MV-4-11 (cell line): ENCODE measurements around the gene TSPAN31.
"Not testable (repeated sequence)": the region's sequence is repeated elsewhere in the genome, so short reads cannot be mapped to it uniquely, and the experiment has no call there.

Experiments
- DNase-seq: peaks from one replicate; lab custom pipeline; 2025; lab: John Stamatoyannopoulos, UW

Gene TSPAN31

DNA sequence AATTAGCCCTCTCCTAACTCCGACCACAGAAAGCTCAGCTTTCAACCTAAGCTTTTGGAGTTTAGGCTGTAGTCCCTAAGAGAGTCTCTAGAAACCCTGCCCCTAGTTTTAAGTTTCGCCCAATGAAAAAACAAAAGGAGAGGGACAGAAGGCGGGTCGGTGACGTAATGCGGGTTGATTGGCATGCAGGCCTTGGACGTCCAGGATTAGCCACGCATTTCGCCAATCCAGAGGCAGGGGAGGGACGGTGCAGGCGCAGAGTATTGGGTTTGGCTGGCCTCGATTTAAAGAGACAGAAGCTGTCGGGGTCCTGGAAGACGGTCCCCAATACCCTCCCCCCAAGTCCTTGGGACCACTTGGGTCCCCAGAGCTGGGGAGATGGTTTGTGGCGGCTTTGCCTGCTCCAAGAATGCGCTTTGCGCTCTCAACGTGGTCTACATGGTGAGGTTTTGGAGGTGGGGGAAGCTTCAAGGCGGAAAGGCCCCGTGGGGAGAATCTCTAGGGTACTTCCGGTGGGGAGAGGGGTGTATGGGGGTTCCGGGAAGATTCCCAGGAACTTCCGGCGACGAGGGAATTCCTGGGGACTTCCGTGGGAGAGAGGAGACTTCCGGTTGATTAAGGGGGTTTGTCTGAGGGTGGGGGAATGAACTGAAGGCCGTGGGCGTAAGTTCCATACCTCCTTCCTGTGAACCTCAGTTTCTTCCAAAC, at the start of gene TSPAN31:
Gene TSPAN31 (plus strand): TSS at position 263 of the 708 bp plus-strand sequence. CDS start 116 bp downstream, at position 379.
- peak; percentile 98 for DNase-seq

- DNase-seq = no peak
Measured at GRCh38 chr12:57695770-57696432, 48.9 kb upstream of the TSPAN31 start.

DNA sequence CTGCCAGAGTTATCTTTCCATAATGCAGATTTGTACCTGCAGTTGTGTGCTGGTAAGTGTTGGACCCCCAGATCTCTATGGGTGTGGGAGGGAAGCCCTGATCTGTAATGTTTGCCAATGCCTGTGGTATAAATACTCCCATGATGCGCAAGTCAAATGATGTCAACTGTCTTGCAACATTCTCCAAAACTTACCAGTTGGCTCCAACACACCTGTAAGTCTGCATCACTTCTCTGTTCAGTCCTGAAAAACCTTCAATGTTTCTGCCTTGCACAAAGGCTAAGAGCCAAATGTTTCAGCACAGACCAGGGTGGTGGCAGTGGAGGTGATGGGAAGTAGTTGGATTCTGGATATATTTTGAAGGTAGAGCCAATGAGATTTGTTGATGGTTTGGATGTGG, 47.8 kb upstream of the TSPAN31 start:
- DNase-seq = no peak

GRCh38 chr12:57698414-57698813, 46.4 kb upstream of the TSPAN31 start:
- no peak for DNase-seq

DNA sequence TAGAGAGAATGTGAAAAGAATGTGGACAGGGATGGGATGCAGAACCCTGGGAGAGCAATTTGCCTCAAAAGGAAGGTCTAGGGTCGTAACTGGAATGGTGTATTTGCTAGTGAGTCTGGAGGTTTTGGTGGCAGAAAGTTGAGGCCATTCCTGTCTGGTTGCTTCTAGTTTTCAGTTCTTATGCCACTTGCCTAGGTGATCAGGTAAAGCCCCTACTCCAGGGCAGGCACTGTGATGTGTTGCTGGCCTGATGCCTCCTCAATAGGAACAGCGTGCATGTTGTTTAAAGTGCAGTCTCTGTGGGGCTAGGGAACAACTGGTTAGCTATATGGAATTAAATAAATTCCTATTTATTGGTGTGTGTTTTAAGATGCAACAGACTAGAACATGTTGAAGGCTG, 44.5 kb upstream of the TSPAN31 start:
- no peak for DNase-seq

DNA sequence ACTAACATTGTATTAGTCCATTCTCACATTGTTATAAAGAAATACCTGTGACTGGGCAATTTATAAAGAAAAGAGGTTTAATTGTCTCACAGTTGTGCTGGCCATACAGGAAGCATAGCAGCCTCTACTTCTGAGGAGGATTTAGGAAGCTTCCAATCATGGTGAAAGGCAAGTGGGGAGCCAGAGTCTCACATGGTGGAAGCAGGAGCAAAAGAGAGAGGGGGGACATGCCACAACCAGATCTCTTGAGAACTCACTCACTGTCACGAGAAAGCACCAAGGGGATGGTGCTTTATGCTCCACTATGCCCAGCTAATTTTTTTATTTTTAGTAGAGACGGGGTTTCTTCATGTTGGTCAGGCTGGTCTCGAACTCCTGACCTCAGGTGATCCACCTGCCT, 37.6 kb upstream of the TSPAN31 start:
- DNase-seq = no peak

DNA sequence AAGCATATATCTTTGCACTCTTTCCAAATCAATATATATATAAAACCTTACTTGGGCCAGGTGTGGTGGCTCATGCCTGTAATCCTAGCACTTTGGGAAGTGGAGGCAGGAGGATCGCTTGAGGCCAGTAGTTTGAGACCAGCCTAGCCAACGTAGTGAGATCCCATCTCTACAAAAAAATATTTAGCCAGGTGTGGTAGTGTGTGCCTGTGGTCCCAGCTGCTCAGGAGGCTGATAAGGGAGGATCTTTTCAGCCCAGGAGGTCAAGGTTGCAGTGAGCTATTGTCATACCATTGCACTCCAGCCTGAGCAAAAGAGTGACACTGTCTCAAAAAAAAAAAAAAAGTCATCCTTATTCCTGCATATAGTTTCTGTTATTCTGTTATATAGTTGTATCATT, 36.5 kb upstream of the TSPAN31 start:
- DNase-seq = no peak

DNA sequence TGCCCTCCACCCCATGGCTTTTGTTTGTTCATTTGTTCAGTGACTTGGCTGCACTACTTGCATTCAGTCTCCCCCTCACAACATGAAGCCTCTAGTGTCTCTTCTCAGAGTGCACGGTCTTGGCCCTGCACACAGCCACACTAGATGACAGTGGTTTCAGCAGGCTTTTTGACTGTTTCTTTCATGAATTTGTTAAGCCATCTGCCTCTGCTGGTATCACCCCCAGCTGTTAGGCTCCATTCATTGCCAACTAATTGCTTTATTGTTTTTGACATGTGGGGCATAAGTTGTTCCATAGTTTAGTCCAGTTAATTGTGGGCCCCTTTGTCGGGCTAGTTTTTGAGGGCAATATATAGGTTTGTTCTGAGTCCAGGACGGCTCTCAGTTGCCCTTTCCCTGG, 32.1 kb upstream of the TSPAN31 start:
- DNase-seq = no peak

DNA sequence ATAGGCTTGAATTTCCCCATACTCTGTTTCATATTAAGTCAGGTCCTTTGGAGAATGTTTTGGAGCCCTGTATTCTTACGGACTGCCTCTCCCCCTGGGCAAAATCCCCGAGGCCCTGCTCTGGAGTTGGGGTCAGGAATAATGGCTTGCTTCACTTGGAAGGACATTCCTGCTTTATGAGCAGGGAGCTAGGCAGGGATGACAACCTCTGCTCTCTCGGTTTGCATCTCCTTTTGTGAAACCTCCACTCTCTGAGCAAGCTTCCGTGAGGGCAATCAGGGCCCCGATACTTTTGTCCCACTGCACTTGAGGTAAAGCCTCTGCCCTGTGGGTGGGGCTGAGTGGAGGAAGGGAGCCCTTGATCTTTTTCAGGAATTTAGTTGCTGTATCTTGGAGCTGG, 31.6 kb upstream of the TSPAN31 start:
- no peak for DNase-seq

DNA sequence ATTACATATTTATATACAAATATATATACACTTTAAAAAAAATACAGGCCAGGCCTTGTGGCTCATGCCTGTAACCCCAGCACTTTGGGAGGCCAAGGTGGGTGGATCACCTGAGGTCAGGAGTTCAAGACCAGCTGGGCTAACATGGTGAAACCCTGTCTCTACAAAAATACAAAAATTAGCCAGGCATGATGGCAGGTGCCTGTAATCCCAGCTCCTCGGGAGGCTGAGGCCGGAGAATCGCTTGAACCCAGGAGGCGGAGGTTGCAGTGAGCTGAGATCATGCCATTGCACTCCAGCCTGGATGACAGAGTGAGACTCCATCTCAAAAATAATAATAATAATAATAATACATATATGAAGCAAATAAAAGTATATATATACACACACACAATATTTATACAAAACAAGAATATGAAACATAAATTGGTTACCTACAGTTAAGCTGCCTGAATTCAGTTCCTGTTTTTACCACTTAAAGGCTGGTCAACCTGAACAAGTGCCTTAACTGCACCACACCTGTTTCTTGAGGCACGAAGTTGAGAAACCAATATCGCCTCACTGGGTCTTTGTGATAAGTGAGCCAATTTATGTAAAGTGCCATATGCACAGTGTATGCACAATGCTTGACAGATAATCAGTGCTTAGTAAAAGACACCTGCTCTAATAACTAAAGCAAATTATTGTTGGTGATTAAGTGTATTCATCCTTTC, 29.6 kb upstream of the TSPAN31 start:
- DNase-seq = not testable (repeated sequence)

DNA sequence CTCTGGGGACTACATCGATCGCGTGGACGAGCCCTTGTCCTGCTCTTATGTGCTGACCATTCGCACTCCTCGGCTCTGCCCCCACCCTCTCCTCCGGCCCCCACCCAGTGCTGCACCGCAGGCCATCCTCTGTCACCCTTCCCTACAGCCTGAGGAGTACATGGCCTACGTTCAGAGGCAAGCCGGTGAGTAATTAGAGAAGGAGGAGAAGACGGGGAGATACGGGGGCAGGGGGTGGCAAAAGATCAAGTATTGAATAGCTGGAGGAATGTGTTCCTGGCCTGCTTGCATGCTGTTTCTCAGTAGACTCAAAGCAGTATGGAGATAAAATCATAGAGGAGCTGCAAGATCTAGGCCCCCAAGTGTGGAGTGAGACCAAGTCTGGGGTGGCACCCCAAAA, 29.1 kb upstream of the TSPAN31 start:
- DNase-seq = no peak

GRCh38 chr12:57716305-57716704, 28.5 kb upstream of the TSPAN31 start:
- DNase-seq = no peak

DNA sequence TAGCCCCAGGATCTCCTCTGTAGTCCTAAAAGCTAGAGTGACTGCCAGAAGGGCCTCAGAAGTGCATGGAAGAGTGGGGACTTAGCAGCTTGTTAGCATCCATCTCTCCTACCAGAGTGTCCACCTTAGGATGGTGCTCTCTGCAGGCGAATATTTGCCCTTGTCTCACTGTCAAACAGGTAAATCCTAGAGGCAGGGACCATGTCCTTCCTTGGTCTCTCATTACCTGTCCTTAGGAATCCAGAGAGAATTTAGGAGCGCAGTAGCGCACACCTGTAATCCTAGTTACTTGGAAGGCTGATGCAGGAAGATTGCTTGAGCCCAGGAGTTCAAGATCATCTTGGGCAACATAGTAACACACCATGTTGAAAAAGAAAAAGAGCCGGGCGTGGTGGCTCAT, 27.7 kb upstream of the TSPAN31 start:
- no peak for DNase-seq

DNA sequence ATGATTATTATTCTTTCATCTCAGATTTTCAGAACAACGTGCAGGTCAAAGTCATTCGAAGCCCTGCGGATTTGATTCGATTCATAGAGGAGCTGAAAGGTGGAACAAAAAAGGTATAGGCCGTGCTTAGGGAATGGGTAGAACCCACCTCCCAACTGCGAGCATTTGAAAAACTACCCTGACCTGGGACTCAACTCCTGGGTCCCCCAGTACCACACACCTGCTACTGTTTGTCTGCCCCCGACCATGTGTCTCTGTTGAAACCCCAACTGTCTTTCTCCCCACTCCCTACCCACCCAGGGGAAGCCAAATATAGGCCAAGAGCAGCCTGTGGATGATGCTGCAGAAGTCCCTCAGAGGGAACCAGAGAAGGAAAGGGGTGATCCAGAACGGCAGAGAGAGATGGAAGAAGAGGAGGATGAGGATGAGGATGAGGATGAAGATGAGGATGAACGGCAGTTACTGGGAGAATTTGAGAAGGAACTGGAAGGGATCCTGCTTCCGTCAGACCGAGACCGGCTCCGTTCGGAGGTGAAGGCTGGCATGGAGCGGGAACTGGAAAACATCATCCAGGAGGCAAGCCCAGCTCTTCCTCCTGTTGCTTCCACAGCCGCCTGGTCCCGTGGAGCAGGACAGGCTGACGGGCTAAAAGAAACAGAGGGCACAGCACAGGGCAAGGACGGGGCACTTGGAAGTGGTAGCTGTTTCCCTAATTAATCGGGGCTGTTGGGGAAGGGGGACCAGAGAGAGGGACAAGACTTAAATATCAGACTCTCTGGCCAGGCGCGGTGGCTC, 26.8 kb upstream of the TSPAN31 start:
- no peak for DNase-seq

GRCh38 chr12:57718641-57719528, 26.0 kb upstream of the TSPAN31 start:
- no peak for DNase-seq

DNA sequence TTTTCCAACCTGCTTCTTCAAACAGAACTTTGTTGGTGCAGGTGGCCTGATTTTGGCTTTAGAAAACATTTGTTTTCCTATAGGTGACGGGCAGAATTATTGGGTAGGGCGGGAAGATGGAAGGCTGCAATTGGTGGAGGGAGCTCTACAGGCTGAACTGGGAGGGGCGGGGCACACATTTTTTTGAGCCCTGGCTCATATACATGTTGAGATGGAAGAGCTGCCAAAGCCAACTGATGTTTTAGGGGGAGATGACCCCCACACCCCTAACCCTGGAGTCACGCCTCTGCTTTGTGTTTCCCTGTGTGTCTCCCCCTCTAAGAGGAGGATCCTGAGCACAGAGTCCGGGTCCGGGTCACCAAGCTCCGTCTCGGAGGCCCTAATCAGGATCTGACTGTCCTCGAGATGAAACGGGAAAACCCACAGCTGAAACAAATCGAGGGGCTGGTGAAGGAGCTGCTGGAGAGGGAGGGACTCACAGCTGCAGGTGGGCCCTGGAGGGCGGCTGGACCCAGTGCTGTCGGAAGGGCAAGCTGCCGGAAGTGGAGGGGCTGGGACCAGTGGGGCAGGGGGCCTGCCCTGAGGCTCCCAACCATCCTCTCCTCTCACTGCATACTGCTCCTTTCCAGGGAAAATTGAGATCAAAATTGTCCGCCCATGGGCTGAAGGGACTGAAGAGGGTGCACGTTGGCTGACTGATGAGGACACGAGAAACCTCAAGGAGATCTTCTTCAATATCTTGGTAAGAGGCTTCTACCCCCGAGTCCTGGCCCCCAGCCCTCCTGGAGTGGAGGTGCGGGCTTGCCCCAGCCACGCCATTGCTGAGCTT, 24.8 kb upstream of the TSPAN31 start:
- DNase-seq = no peak

- no peak for DNase-seq
Measured at GRCh38 chr12:57720606-57721595, 23.9 kb upstream of the TSPAN31 start.

- not testable (repeated sequence) for DNase-seq
Measured at GRCh38 chr12:57721846-57722608, 22.8 kb upstream of the TSPAN31 start.
